Hepatocyte (in vitro differentiated cells): Measurements from ENCODE around the gene PDCL3. TPM values are rescaled to one million over a fixed set of nuclear protein-coding genes. Genes with fewer than 3 reads are reported as not detected.

Source experiments
- DNase-seq: peaks from one replicate; pipeline ENCODE4 v3.0.0-alpha.2; 2016; ENCODE audit warnings: low spot score
- H2AFZ ChIP-seq: fragments of 200-600 bp; sonication (generic); 2 replicates; pipeline ENCODE4 v1.6.0; 2016; ENCODE audit warnings: antibody characterized with exemption, mild to moderate bottlenecking
- H3K27ac ChIP-seq: fragments of 200-600 bp; sonication (generic); 2 replicates; pipeline ENCODE4 v1.5.1; 2016; ENCODE audit warnings: mild to moderate bottlenecking
- H3K27me3 ChIP-seq: fragments of 200-600 bp; sonication (generic); 2 replicates; pipeline ENCODE4 v1.6.1; 2016
- H3K36me3 ChIP-seq: fragments of 200-600 bp; sonication (generic); replicated peaks from 2 replicates; pipeline ENCODE4 v1.5.1; 2016; ENCODE audit warnings: low read depth; ENCODE audit not compliant: insufficient read depth
- H3K4me1 ChIP-seq: fragments of 200-600 bp; sonication (generic); 2 replicates; pipeline ENCODE4 v1.5.1; 2016; ENCODE audit warnings: mild to moderate bottlenecking, moderate library complexity; ENCODE audit not compliant: insufficient read depth
- H3K4me2 ChIP-seq: fragments of 200-600 bp; sonication (generic); 2 replicates; pipeline ENCODE4 v1.6.0; 2016
- H3K4me3 ChIP-seq: fragments of 200-600 bp; sonication (generic); 2 replicates; pipeline ENCODE4 v1.5.1; 2016; ENCODE audit warnings: mild to moderate bottlenecking
- H3K79me2 ChIP-seq: fragments of 200-600 bp; sonication (generic); 2 replicates; pipeline ENCODE4 v1.6.0; 2017; ENCODE audit warnings: mild to moderate bottlenecking
- H3K9me2 ChIP-seq: fragments of 200-600 bp; sonication (generic); replicated peaks from 2 replicates; pipeline ENCODE4 v1.6.0; 2017; ENCODE audit warnings: mild to moderate bottlenecking; ENCODE audit not compliant: insufficient read depth
- H3K9me3 ChIP-seq: fragments of 200-600 bp; sonication (generic); 2 replicates; pipeline ENCODE4 v1.5.1; 2016; ENCODE audit warnings: low read depth, mild to moderate bottlenecking
- H4K20me1 ChIP-seq: fragments of 200-600 bp; sonication (generic); 2 replicates; pipeline ENCODE4 v1.6.0; 2016; ENCODE audit warnings: mild to moderate bottlenecking; ENCODE audit not compliant: insufficient read depth, poor library complexity, severe bottlenecking
- CTCF ChIP-seq: fragments of 200-600 bp; sonication (generic); IDR thresholded peaks from 2 replicates; pipeline ENCODE4 v1.5.1; 2016; ENCODE audit warnings: antibody characterized with exemption, mild to moderate bottlenecking; ENCODE audit not compliant: poor library complexity
- EZH2 ChIP-seq: fragments of 200-600 bp; sonication (generic); IDR thresholded peaks from 2 replicates; pipeline ENCODE4 v1.6.1; 2016; ENCODE audit warnings: antibody characterized with exemption, mild to moderate bottlenecking, borderline replicate concordance
- EZH2phosphoT487 ChIP-seq: fragments of 200-600 bp; sonication (generic); IDR thresholded peaks from one replicate; pipeline ENCODE4 v1.6.1; 2018; ENCODE audit warnings: antibody characterized with exemption, mild to moderate bottlenecking, low read depth, moderate library complexity; ENCODE audit not compliant: unreplicated experiment, severe bottlenecking
- WGBS: methylation state at CpG from one replicate; pipeline ENCODE4 v1.1.6; 2016; ENCODE audit warnings: low lambda C conversion rate; ENCODE audit errors: missing lambda C conversion rate; 5-methylcytosine and 5-hydroxymethylcytosine counted together
- polyA plus RNA-seq: library from polyadenylated mRNA; unstranded; fragments of >200 nt; fragmentation: Nextera tagmentation; extraction: Ambion mirVana; gene quantifications from 2 replicates; pipeline ENCODE4 v1.2.1, GENCODE V29; 2016
- total RNA-seq: library from RNA; depleted of rRNA; stranded (reverse); fragments of >200 nt; gene quantifications from 2 replicates; pipeline ENCODE4 v1.2.3, GENCODE V29; 2014

Gene PDCL3
- total and polyA plus RNA-seq, 2 experiments from 2014 or later, result 16.5 to 32.8 TPM

GRCh38 chr2:100614455-100615000 is 51.7 kb downstream of the PDCL3 start:
- no peaks in the 10 kb centered on the region for H3K79me2 ChIP-seq
- H3K36me3 ChIP-seq, result no peaks in the 10 kb centered on the region
- no peak for TF ChIP-seq CTCF
- no peak for TF ChIP-seq EZH2phosphoT487
- no peak for TF ChIP-seq EZH2
- H3K27me3 ChIP-seq, result no peaks in the 10 kb centered on the region
- H3K4me3 ChIP-seq, result no peak overlapping the region
- no peak overlapping the region for H2AFZ ChIP-seq
- no peak overlapping the region for H3K4me2 ChIP-seq
- no peaks in the 10 kb centered on the region for H3K9me3 ChIP-seq
- no peak for DNase-seq
- H3K4me1 ChIP-seq, result no peaks in the 10 kb centered on the region
- WGBS, result 87% methylated on average over 11 of the region's 11 CpGs
- no peaks in the 10 kb centered on the region for H3K9me2 ChIP-seq
- H4K20me1 ChIP-seq, result no peaks in the 10 kb centered on the region
- H3K27ac ChIP-seq, result no peak overlapping the region

- no peak overlapping the region for H3K4me2 ChIP-seq
- DNase-seq, result no peak
- no peaks in the 10 kb centered on the region for H3K9me3 ChIP-seq
- H3K36me3 ChIP-seq, result no peaks in the 10 kb centered on the region
- no peak overlapping the region for H3K4me3 ChIP-seq
- H3K9me2 ChIP-seq, result no peaks in the 10 kb centered on the region
- 78% methylated on average over 6 of the region's 6 CpGs for WGBS
- H3K4me1 ChIP-seq, result no peaks in the 10 kb centered on the region
- no peak overlapping the region for H2AFZ ChIP-seq
- H3K79me2 ChIP-seq, result no peaks in the 10 kb centered on the region
- no peak for TF ChIP-seq CTCF
- TF ChIP-seq EZH2, result no peak
- no peak for TF ChIP-seq EZH2phosphoT487
- no peaks in the 10 kb centered on the region for H3K27me3 ChIP-seq
- H4K20me1 ChIP-seq, result no peaks in the 10 kb centered on the region
- H3K27ac ChIP-seq, result no peak overlapping the region
Measured at GRCh38 chr2:100615471-100615870, 52.7 kb downstream of the PDCL3 start.

- WGBS, result 70% methylated on average over 4 of the region's 4 CpGs
- Histone ChIP-seq H3K4me3 (no peak overlapping the region), H3K9me3 (no peaks in the 10 kb centered on the region), H3K27me3 (no peaks in the 10 kb centered on the region), H4K20me1 (no peaks in the 10 kb centered on the region), H2AFZ (no peak overlapping the region), H3K9me2 (no peaks in the 10 kb centered on the region), H3K4me2 (no peak overlapping the region), H3K27ac (no peak overlapping the region), H3K36me3 (no peaks in the 10 kb centered on the region), H3K79me2 (no peaks in the 10 kb centered on the region), H3K4me1 (no peaks in the 10 kb centered on the region)
- DNase-seq, result no peak
- TF ChIP-seq EZH2 (no peak), EZH2phosphoT487 (no peak), CTCF (no peak)
Measured at GRCh38 chr2:100615886-100616285, 53.1 kb downstream of the PDCL3 start.
